K562 (cell line): Measurements from ENCODE around the gene PNRC1. TPM values are rescaled to one million over a fixed set of nuclear protein-coding genes. Genes with fewer than 3 reads are reported as not detected.

ENCODE experiments used
- ATAC-seq: fragments of 200-7000 bp; cut with Tn5 transposase; 3 replicates; pipeline ENCODE4 v1.9.1; 2020; ENCODE audit warnings: moderate library complexity
- BruUV-seq: library from RNA; stranded (reverse); fragments of 400-500 nt; replicated peaks from 2 replicates; lab custom pipeline; 2021; lab: Mats Ljungman, UMichigan
- CTCF ChIA-PET: fragments of 300-600 bp; formaldehyde crosslinking; extraction: SDS; loops from one replicate; lab custom pipeline; 2021; ENCODE audit warnings: low intra/inter-chr PET ratio; lab: Yijun Ruan, JAX
- POLR2A ChIA-PET: fragments of 300-600, 350-650 bp; sonication (Branson Sonifier 250); formaldehyde crosslinking; extraction: SDS; loops from one replicate; lab custom pipeline; 2021; ENCODE audit warnings: antibody characterized with exemption, inconsistent platforms; lab: Yijun Ruan, JAX
- DNase-seq, 4 experiments: peaks; one replicate each; pipeline versions ENCODE4 v3.0.0 to v3.0.0-alpha.2; 2011 to 2018; ENCODE audit warnings: low spot score in 3 of 4, mixed read lengths in 3 of 4; ENCODE audit errors: extremely low read depth in 1 of 4
- FAIRE-seq: peaks from 2 replicates; lab custom pipeline; 2011; peaks lifted over from hg19 to GRCh38; lab: Jason Lieb, UNC
- H2AFZ ChIP-seq: 2 replicates; pipeline ENCODE4 v1.6.0; 2011; ENCODE audit warnings: low read depth, low read length, control low read depth, inconsistent platforms
- H3K27ac ChIP-seq: fragments of 200-600 bp; 3 replicates; pipeline ENCODE4 v1.8.0; 2011; ENCODE audit warnings: low read depth, mild to moderate bottlenecking, control low read depth, inconsistent platforms, low read length, moderate library complexity, mixed read lengths; ENCODE audit errors: extremely low read depth
- H3K27me3 ChIP-seq, 2 experiments: fragments of 300-600 bp in 1 of 2; 2 replicates in 1 of 2; 3 replicates in 1 of 2; pipeline versions ENCODE4 v1.6.0 to v1.8.0; 2011; ENCODE audit warnings: inconsistent platforms in 2 of 2, low read length in 2 of 2, mild to moderate bottlenecking in 1 of 2, mixed read lengths in 1 of 2, moderate library complexity in 1 of 2; ENCODE audit not compliant: control insufficient read depth in 2 of 2, insufficient read depth in 2 of 2
- H3K36me3 ChIP-seq: fragments of 300-600 bp; 3 replicates; pipeline ENCODE4 v1.8.0; 2011; ENCODE audit warnings: mild to moderate bottlenecking, low read length, inconsistent platforms; ENCODE audit not compliant: control insufficient read depth, insufficient read depth
- H3K4me1 ChIP-seq, 2 experiments: fragments of 200-600 bp in 1 of 2; replicated peaks in 1 of 2; 2 replicates in 1 of 2; 3 replicates in 1 of 2; pipeline versions ENCODE4 v1.5.1 to v1.8.0; 2011; ENCODE audit warnings: inconsistent platforms in 2 of 2, low read length in 2 of 2, mild to moderate bottlenecking in 1 of 2, mixed read lengths in 1 of 2, moderate library complexity in 1 of 2; ENCODE audit not compliant: control insufficient read depth in 2 of 2, insufficient read depth in 2 of 2
- H3K4me2 ChIP-seq: 2 replicates; pipeline ENCODE4 v1.6.1; 2011; ENCODE audit warnings: low read length, control low read depth, inconsistent platforms, mixed read lengths; ENCODE audit not compliant: insufficient read depth
- H3K4me3 ChIP-seq: fragments of 200-600 bp; sonication (generic), shearing (Covaris generic); 2 replicates; pipeline ENCODE4 v1.5.1; 2016; ENCODE audit warnings: control low read depth, inconsistent platforms
- H3K79me2 ChIP-seq: fragments of 200-600 bp; 3 replicates; pipeline ENCODE4 v1.8.0; 2011; ENCODE audit warnings: low read length, inconsistent platforms; ENCODE audit not compliant: control insufficient read depth, insufficient read depth
- H3K9ac ChIP-seq, 2 experiments: 2 replicates each; pipeline versions ENCODE4 v1.6.0 to v1.6.1; 2011; ENCODE audit warnings: low read depth in 2 of 2, low read length in 2 of 2, control low read depth in 1 of 2, inconsistent platforms in 1 of 2, mild to moderate bottlenecking in 1 of 2, mixed read lengths in 1 of 2; ENCODE audit not compliant: insufficient read depth in 1 of 2
- H3K9me1 ChIP-seq: one replicate; pipeline ENCODE4 v1.6.0; 2011; ENCODE audit warnings: inconsistent platforms, mild to moderate bottlenecking, low read length, moderate library complexity; ENCODE audit not compliant: control insufficient read depth, insufficient read depth
- H3K9me3 ChIP-seq: replicated peaks from 2 replicates; pipeline ENCODE4 v1.5.1; 2011; ENCODE audit warnings: low read depth, low read length, inconsistent platforms; ENCODE audit not compliant: control insufficient read depth, insufficient read depth
- H4K20me1 ChIP-seq: replicated peaks from 2 replicates; pipeline ENCODE4 v1.6.1; 2011; ENCODE audit warnings: low read length, inconsistent platforms, mixed read lengths; ENCODE audit not compliant: control insufficient read depth, insufficient read depth
- FOXA3 ChIP-seq, 2 experiments: fragments of 450-650 bp in 1 of 2; sonication (generic) in 1 of 2; formaldehyde crosslinking; IDR thresholded peaks in 1 of 2; conservative IDR thresholded peaks in 1 of 2; 2 replicates each; pipeline versions ENCODE4 v1.4.0 to v1.8.0; 2020 to 2022; ENCODE audit warnings: mild to moderate bottlenecking in 2 of 2, missing genetic modification reagents in 1 of 2
- MAFF ChIP-seq: IDR thresholded peaks from 2 replicates; pipeline ENCODE4 v1.6.1; 2012; ENCODE audit warnings: low read length, improper control_type of control experiment
- MAFG ChIP-seq: fragments of 450-650 bp; conservative IDR thresholded peaks from 2 replicates; pipeline ENCODE4 v1.6.1; 2016; ENCODE audit warnings: missing genetic modification characterization, missing compliant biosample characterization
- NCOA1 ChIP-seq: fragments of 450-650 bp; IDR thresholded peaks from 2 replicates; pipeline ENCODE4 v1.6.1; 2016; ENCODE audit warnings: low read depth
- NCOR1 ChIP-seq: fragments of 450-650 bp; IDR thresholded peaks from 2 replicates; pipeline ENCODE4 v1.6.1; 2016; ENCODE audit warnings: mild to moderate bottlenecking, moderate library complexity
- NFE2 ChIP-seq: IDR thresholded peaks from 2 replicates; pipeline ENCODE4 v1.6.1; 2014; ENCODE audit warnings: antibody characterized with exemption, low read depth
- TBP ChIP-seq: optimal IDR thresholded peaks from 2 replicates; pipeline ENCODE3; 2011; ENCODE audit warnings: low read depth, low read length, improper control_type of control experiment
- TCF3 ChIP-seq: sonication (generic); formaldehyde crosslinking; IDR thresholded peaks from 2 replicates; pipeline ENCODE4 v1.4.0; 2020; ENCODE audit warnings: mild to moderate bottlenecking, missing genetic modification reagents
- ZNF133 ChIP-seq: fragments of 250-450 bp; sonication (Bioruptor Pico); IDR thresholded peaks from 2 replicates; pipeline ENCODE4 v1.4.0; 2020; ENCODE audit warnings: mild to moderate bottlenecking
- WGBS: fragments of 100-300 bp; shearing (Covaris generic); methylation state at CpG from one replicate; pipeline ENCODE4 v1.1.6; 2016; ENCODE audit warnings: low coverage, mixed read lengths; ENCODE audit not compliant: insufficient coverage; ENCODE audit errors: missing lambda C conversion rate; 5-methylcytosine and 5-hydroxymethylcytosine counted together
- in situ Hi-C: fragments of 300-500 bp; cut with MboI; formaldehyde crosslinking; loops from 4 replicates; pipeline ENCODE4 v1.15.0; 2018; ENCODE audit warnings: inconsistent platforms, mixed read lengths
- intact Hi-C: fragments of 100-400 bp; cut with micrococcal nuclease; formaldehyde crosslinking; loops from 2 replicates; pipeline ENCODE4 v1.14.2; 2022
- polyA plus RNA-seq, 8 experiments: library from polyadenylated mRNA; depleted of rRNA in 4 of 8; stranded (reverse) in 5 of 8; unstranded in 3 of 8; fragments of >200 nt; fragmentation: Nextera tagmentation in 2 of 8; fragmentation: Illumina TruSeq in 1 of 8; extraction: Ambion mirVana in 2 of 8; extraction: Trizol in 1 of 8; gene quantifications; 2 replicates each; pipeline versions ENCODE4 v1.2.1 to v1.2.3, GENCODE V29; 2011 to 2014; ENCODE audit warnings: inconsistent platforms in 1 of 8, missing spikeins in 1 of 8
- total RNA-seq, 7 experiments: library from RNA; depleted of rRNA in 6 of 7; stranded (reverse); fragments of >200 nt in 6 of 7; fragmentation: Illumina TruSeq in 2 of 7; extraction: Trizol in 2 of 7; gene quantifications; 2 replicates each; pipeline versions ENCODE4 v1.2.1 to v1.2.3, GENCODE V29; 2011 to 2021; ENCODE audit warnings: low replicate concordance in 1 of 7

PNRC1 gene
- total and polyA plus RNA-seq, 9 of the 15 experiments (the other 6 are each of a cell fraction or from before 2014, with no cell fraction given): 1.2 to 10.8 (median 6.5) TPM

GRCh38 chr6:89047473-89047872 is 33.1 kb upstream of the PNRC1 start:
- 4% methylated on average over 4 of the region's 4 CpGs for WGBS
- H3K27ac ChIP-seq: no peak overlapping the region
- no peak for DNase-seq
- no peaks in the 10 kb centered on the region for H3K9me1 ChIP-seq
- intact Hi-C loops (no loop called here), in situ Hi-C loops (no loop called here)
- ChIA-PET POLR2A (no interaction called here), CTCF (no interaction called here)
- no peak overlapping the region for H3K9ac ChIP-seq
- H3K9me3 ChIP-seq: no peaks in the 10 kb centered on the region
- no peak overlapping the region for H3K4me3 ChIP-seq
- ATAC-seq: no peak
- no peaks in the 10 kb centered on the region for H3K27me3 ChIP-seq
- TF ChIP-seq FOXA3 (CRISPR knock-in tag; conservative IDR thresholded peaks at IDR 0.05 in 1 of 2, IDR thresholded peaks at IDR 0.05 in 1 of 2): peak in 1 of 2 experiments; percentile 49; a peak in 2 of 4 replicates
- no peak for TF ChIP-seq NCOA1
- no peak for FAIRE-seq
- H3K4me2 ChIP-seq: no peak overlapping the region
- no peaks in the 10 kb centered on the region for H3K79me2 ChIP-seq
- no peak overlapping the region for H2AFZ ChIP-seq
- no peaks in the 10 kb centered on the region; a peak in 1 of 5 replicates for H3K4me1 ChIP-seq
- H3K36me3 ChIP-seq: no peaks in the 10 kb centered on the region
- no peaks in the 10 kb centered on the region for H4K20me1 ChIP-seq
- no TSS peak for BruUV-seq

GRCh38 chr6:89048288-89048923 is 32.1 kb upstream of the PNRC1 start:
- Histone ChIP-seq H3K9me3 (no peaks in the 10 kb centered on the region), H3K79me2 (no peaks in the 10 kb centered on the region), H3K4me2 (no peak overlapping the region), H2AFZ (no peak overlapping the region), H3K9ac (no peak overlapping the region), H3K36me3 (no peaks in the 10 kb centered on the region), H3K9me1 (no peaks in the 10 kb centered on the region), H3K27ac (no peak overlapping the region), H3K4me1 (no peaks in the 10 kb centered on the region; a peak in 1 of 5 replicates), H4K20me1 (no peaks in the 10 kb centered on the region), H3K27me3 (no peaks in the 10 kb centered on the region), H3K4me3 (no peak overlapping the region)
- no peak for FAIRE-seq
- in situ Hi-C loops: no loop called here
- no peak for ATAC-seq
- TF ChIP-seq MAFG (tag): peak; percentile 57
- TF ChIP-seq NFE2: 0 out of 2 replicates have a peak, but pooled peaks have one; percentile 23
- TF ChIP-seq NCOR1: no peak
- TF ChIP-seq MAFF: 0 out of 2 replicates have a peak, but pooled peaks have one; percentile 10
- no peak for TF ChIP-seq ZNF133
- no peak for TF ChIP-seq TCF3 (CRISPR knock-in tag)
- TF ChIP-seq TBP: peak; percentile 27
- intact Hi-C loops: no loop called here
- DNase-seq: no peak
- ChIA-PET POLR2A (no interaction called here), CTCF (no interaction called here)
- no TSS peak for BruUV-seq
- 11% methylated on average over 3 of the region's 3 CpGs for WGBS
